ENCODE data around the gene TRPC6.

The TRPC6 gene

DNA sequence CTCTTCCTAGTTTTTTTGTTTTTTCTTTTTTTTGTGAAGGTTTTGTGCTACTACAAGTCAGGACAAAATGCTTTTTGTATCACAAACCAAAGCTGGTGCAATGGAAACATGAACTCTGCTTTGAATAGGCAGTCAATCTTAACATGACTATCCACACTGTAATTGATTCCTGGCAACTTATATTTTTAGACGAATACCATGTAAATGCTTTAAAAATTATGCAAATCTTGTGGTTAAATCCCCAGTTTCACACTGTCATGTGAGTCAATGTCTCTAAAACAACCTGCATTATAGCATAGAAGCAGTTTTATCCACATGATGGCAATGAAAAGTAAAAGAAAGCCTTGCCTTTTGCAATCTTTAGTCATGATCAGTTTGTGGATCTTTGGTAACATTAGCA is 8.9 kb downstream of the TRPC6 start:
- Histone ChIP-seq H3K4me3 (ENCODE audit: insufficient read depth, low read length, poor library complexity, severe bottlenecking) (no peak overlapping the region), H3K27me3 (ENCODE audit: low read length) (no peaks in the 10 kb centered on the region)

DNA sequence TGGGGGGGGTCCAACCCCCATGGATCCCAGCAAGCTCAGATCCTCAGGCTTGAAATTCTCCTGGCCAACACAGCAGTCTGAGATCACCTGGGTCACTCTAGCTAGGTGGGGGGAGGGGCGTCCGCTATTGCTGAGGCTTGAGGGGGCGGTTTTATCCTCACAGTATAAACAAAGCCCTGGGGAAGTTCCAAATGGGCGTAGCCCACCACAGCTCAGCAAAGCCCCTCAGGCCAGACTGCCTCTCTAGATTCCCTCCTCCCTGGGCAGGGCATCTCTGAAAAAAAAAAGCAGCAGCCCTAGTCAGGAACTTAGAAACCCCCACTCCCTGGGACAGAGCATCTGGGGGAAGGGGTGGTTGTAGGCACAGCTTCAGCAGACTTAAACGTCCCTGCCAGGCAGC is 16.7 kb downstream of the TRPC6 start:
- TF ChIP-seq, protein P1, sequence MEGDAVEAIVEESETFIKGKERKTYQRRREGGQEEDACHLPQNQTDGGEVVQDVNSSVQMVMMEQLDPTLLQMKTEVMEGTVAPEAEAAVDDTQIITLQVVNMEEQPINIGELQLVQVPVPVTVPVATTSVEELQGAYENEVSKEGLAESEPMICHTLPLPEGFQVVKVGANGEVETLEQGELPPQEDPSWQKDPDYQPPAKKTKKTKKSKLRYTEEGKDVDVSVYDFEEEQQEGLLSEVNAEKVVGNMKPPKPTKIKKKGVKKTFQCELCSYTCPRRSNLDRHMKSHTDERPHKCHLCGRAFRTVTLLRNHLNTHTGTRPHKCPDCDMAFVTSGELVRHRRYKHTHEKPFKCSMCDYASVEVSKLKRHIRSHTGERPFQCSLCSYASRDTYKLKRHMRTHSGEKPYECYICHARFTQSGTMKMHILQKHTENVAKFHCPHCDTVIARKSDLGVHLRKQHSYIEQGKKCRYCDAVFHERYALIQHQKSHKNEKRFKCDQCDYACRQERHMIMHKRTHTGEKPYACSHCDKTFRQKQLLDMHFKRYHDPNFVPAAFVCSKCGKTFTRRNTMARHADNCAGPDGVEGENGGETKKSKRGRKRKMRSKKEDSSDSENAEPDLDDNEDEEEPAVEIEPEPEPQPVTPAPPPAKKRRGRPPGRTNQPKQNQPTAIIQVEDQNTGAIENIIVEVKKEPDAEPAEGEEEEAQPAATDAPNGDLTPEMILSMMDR (IDR thresholded peaks at IDR 0.05; ENCODE audit: insufficient read depth, low read length, poor library complexity, severe bottlenecking): no peak
- no peak for TF ChIP-seq EZH2phosphoT487 (conservative IDR thresholded peaks at IDR 0.05; ENCODE audit: low read length)
- Histone ChIP-seq H3K9me2 (replicated peaks; ENCODE audit: insufficient read depth, low read length) (no peaks in the 10 kb centered on the region), H3K27ac (ENCODE audit: low read depth, low read length) (no peak overlapping the region), H3F3A (ENCODE audit: insufficient read depth) (no peaks in the 10 kb centered on the region), H2AFZ (ENCODE audit: low read depth, low read length, severe bottlenecking) (no peak overlapping the region), H3K27me3 (ENCODE audit: low read length) (no peaks in the 10 kb centered on the region), H3K36me3 (ENCODE audit: low read length) (no peaks in the 10 kb centered on the region), H3K9ac (ENCODE audit: low read length) (no peak overlapping the region), H3K4me3 (ENCODE audit: insufficient read depth, low read length, poor library complexity, severe bottlenecking) (no peak overlapping the region), H3K9me3 (ENCODE audit: insufficient read depth, low read length) (no peaks in the 10 kb centered on the region), H3K79me2 (ENCODE audit: insufficient read depth, low read length) (no peaks in the 10 kb centered on the region), H3K4me2 (ENCODE audit: low read depth, low read length, poor library complexity, severe bottlenecking) (no peak overlapping the region), H4K20me1 (ENCODE audit: low read depth, low read length) (no peaks in the 10 kb centered on the region)

More for the DNA sequence above, 8.9 kb downstream of the TRPC6 start:
- H3K9me3 ChIP-seq (ENCODE audit: insufficient read depth, low read length): no peaks in the 10 kb centered on the region
- H3K9ac ChIP-seq (ENCODE audit: low read length): no peak overlapping the region
- no peaks in the 10 kb centered on the region for H3K9me2 ChIP-seq (replicated peaks; ENCODE audit: insufficient read depth, low read length)
- TF ChIP-seq, protein P1 (IDR thresholded peaks at IDR 0.05; ENCODE audit: insufficient read depth, low read length, poor library complexity, severe bottlenecking): no peak
- TF ChIP-seq EZH2phosphoT487 (conservative IDR thresholded peaks at IDR 0.05; ENCODE audit: low read length): no peak
- no peaks in the 10 kb centered on the region for H4K20me1 ChIP-seq (ENCODE audit: low read depth, low read length)
- no peak overlapping the region for H3K27ac ChIP-seq (ENCODE audit: low read depth, low read length)
- H3F3A ChIP-seq (ENCODE audit: insufficient read depth): no peaks in the 10 kb centered on the region
- no peak overlapping the region for H3K4me2 ChIP-seq (ENCODE audit: low read depth, low read length, poor library complexity, severe bottlenecking)
- no peaks in the 10 kb centered on the region for H3K36me3 ChIP-seq (ENCODE audit: low read length)
- H2AFZ ChIP-seq (ENCODE audit: low read depth, low read length, severe bottlenecking): no peak overlapping the region
- H3K79me2 ChIP-seq (ENCODE audit: insufficient read depth, low read length): no peaks in the 10 kb centered on the region

DNA sequence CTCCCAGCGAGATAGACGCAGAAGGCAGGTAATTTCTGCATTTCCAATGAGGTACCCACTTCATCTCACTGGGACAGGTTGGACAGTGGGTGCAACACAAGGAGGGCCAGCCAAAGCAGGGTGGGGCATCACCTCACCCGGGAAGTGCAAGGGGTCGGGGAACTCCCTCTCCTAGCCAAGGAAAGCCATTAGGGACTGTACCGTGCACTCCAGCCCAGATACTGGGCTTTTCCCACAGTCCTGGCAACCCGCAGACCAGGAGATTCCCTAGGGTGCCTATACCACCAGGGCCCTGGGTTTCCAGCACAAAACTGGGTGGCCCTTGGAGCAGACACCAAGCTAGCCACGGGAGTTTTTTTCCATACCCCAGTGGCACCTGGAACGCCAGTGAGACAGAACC is 17.2 kb downstream of the TRPC6 start:
- TF ChIP-seq, protein P1 (IDR thresholded peaks at IDR 0.05; ENCODE audit: insufficient read depth, low read length, poor library complexity, severe bottlenecking): no peak
- Histone ChIP-seq H3K9me3 (ENCODE audit: insufficient read depth, low read length) (no peaks in the 10 kb centered on the region), H3K9me2 (replicated peaks; ENCODE audit: insufficient read depth, low read length) (no peaks in the 10 kb centered on the region), H3K27me3 (ENCODE audit: low read length) (no peaks in the 10 kb centered on the region), H3K4me2 (ENCODE audit: low read depth, low read length, poor library complexity, severe bottlenecking) (no peak overlapping the region), H2AFZ (ENCODE audit: low read depth, low read length, severe bottlenecking) (no peak overlapping the region), H4K20me1 (ENCODE audit: low read depth, low read length) (no peaks in the 10 kb centered on the region), H3K27ac (ENCODE audit: low read depth, low read length) (no peak overlapping the region), H3F3A (ENCODE audit: insufficient read depth) (no peaks in the 10 kb centered on the region), H3K9ac (ENCODE audit: low read length) (no peak overlapping the region), H3K36me3 (ENCODE audit: low read length) (no peaks in the 10 kb centered on the region), H3K79me2 (ENCODE audit: insufficient read depth, low read length) (no peaks in the 10 kb centered on the region), H3K4me3 (ENCODE audit: insufficient read depth, low read length, poor library complexity, severe bottlenecking) (no peak overlapping the region)

DNA sequence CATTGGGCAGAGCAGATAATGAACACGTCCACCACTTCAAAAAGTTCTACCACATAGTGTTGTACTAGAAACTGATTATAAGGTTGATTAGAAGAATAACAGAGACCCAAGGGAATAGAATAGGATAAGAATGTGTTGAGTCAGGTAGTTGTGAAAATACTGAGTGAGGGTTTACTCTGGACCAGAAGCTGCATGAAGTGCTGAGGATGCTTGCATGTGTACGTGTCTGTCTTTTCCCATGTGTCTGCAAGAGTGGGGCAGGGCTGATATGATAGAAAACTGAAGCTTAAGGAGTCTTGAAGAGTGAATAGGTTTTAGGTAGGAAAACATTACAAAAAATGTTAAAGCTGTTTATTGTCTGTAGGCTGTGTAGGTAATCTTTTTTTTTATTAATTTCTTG is 20.6 kb downstream of the TRPC6 start:
- H3K27me3 ChIP-seq (ENCODE audit: low read length): no peaks in the 10 kb centered on the region
- TF ChIP-seq, protein P1 (IDR thresholded peaks at IDR 0.05; ENCODE audit: insufficient read depth, low read length, poor library complexity, severe bottlenecking): no peak
- TF ChIP-seq EZH2phosphoT487 (conservative IDR thresholded peaks at IDR 0.05; ENCODE audit: low read length): no peak
- H3K4me3 ChIP-seq (ENCODE audit: insufficient read depth, low read length, poor library complexity, severe bottlenecking): no peak overlapping the region
- no peaks in the 10 kb centered on the region for H3K9me3 ChIP-seq (ENCODE audit: insufficient read depth, low read length)
- H3K9me2 ChIP-seq (replicated peaks; ENCODE audit: insufficient read depth, low read length): no peaks in the 10 kb centered on the region
- no peak overlapping the region for H3K4me2 ChIP-seq (ENCODE audit: low read depth, low read length, poor library complexity, severe bottlenecking)
- H3K9ac ChIP-seq (ENCODE audit: low read length): no peak overlapping the region
- no peaks in the 10 kb centered on the region for H3F3A ChIP-seq (ENCODE audit: insufficient read depth)
- no peak overlapping the region for H3K27ac ChIP-seq (ENCODE audit: low read depth, low read length)
- H4K20me1 ChIP-seq (ENCODE audit: low read depth, low read length): no peaks in the 10 kb centered on the region
- no peaks in the 10 kb centered on the region for H3K79me2 ChIP-seq (ENCODE audit: insufficient read depth, low read length)
- H2AFZ ChIP-seq (ENCODE audit: low read depth, low read length, severe bottlenecking): no peak overlapping the region
- no peaks in the 10 kb centered on the region for H3K36me3 ChIP-seq (ENCODE audit: low read length)
